ENCODE results near the gene SEC23A.

The SEC23A gene

DNA sequence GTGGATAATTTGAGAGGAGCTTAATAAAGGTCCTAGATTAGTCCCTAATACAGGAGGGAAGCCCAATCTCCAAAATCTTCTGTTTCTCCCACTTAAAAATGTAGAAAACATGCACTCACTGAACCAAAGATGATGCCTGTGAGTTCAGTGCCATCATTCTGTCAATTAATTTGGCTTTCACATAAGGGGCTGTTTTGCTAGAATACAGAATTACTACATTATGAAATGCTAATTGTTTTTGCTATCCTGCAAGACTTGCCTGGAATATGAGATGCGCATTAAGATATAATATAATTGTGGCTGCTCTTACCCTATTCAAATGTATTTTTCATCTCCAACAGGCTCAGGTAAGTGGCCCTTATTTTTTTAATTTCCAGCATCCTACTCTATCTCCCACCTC is 111.7 kb downstream of the SEC23A start:
- DNase-seq (ENCODE audit: low read depth, low spot score): no peak

DNA sequence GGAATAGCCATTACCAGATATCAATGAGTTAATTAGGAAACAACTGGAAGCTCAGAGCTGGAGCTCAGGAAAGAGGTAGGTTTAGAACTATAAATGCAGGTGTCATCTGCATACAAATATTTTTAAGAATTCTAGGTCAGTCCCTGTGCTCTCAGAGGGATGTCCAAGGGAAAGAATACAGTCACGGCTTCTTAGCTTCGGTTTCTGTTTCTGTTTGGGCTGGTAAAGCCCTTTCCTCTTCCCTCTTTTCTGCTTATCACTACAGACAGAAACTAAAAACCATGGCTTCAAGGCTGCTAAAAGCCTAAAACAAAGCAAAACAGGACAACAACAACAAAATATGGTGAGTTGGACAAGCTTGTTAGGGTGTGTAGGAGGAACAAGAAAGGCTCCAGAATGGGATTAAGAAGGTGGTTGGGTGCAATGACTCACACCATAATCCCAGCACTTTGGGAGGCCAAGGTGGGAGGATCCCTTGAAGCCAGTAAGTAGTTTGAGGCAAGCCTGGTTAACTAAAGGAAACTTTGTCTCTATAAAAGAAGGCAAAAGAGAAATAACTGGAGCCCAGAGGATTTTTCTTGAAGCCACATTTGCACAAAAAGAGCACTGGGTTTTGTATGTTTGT is 113.0 kb downstream of the SEC23A start:
- DNase-seq (ENCODE audit: low read depth, low spot score): no peak

DNA sequence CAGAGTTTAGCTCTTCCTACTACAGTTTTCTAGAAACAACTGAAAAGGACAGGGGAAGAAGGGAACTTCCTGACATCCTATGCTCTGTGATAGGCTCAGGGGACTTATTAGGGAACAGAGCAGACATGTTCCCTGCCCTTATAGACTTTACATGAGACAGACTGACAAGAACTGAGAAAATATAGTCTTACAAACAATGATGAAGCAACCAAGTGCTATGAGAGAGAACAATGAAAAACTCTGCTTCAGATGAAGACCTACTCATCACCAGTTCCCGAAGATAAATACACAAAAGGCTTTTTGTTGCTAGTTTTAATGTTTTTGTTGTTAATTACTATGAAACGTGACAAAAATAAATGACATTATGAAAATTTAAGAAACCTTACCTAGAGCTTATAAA is 115.3 kb downstream of the SEC23A start:
- DNase-seq (ENCODE audit: low read depth, low spot score): no peak

DNA sequence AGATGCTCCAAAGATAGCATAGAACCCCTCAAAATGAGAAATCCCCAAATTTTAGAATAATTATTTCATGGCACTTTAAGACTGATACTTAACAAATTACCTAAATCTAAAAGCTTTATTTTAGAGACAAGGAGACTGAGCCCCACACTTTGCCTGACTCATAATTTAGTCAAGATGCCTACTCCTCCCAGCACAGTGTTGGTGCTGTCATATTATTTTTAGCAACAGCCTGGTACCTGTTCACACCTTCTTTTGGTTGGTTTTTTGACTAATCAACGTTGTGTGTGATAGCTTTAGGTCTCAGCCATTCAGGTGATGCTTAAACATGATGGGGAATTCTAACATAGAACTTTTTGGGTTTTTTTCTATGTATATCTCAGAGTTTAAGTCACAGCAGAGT is 120.2 kb downstream of the SEC23A start:
- no peak for DNase-seq (ENCODE audit: low read depth, low spot score)

DNA sequence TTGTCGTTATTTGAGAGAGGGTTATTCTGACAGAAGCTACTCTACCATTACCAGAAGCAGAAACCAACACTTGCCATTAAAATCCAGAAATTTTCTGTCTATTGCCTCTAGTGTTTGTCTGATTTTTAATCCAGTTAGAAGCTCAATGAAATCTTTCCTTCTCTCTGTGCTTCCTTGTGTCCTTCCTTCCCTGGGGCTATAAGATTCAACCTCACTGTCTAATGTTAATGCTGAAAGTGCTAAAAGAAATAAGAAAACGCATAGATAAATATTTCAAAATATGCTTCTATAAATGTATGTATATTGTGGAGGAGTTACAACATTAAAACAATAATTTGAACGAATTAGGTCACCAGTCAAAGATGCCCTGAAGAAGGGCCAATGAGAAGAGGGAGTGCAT is 120.8 kb downstream of the SEC23A start:
- no peak for DNase-seq (ENCODE audit: low read depth, low spot score)
